Effector memory CD4-positive, alpha-beta T cell (primary cell): ENCODE results near the gene ZC3H15.

ENCODE experiments used
- DNase-seq, 3 donors: peaks; one replicate each; pipeline ENCODE4 v3.0.0-alpha.2; 2020
- H3K27ac ChIP-seq: 2 replicates; pipeline ENCODE4 v1.7.0; 2013; ENCODE audit warnings: mild to moderate bottlenecking, low read length, moderate library complexity; ENCODE audit not compliant: insufficient read depth, poor library complexity, severe bottlenecking
- H3K27me3 ChIP-seq: replicated peaks from 2 replicates; pipeline ENCODE4 v1.7.0; 2013; ENCODE audit warnings: mild to moderate bottlenecking, low read length; ENCODE audit not compliant: insufficient read depth, control insufficient read depth, poor library complexity, severe bottlenecking
- H3K36me3 ChIP-seq: 2 replicates; pipeline ENCODE4 v1.7.0; 2013; ENCODE audit warnings: mild to moderate bottlenecking, low read length, moderate library complexity; ENCODE audit not compliant: control insufficient read depth, insufficient read depth
- H3K4me1 ChIP-seq: 2 replicates; pipeline ENCODE4 v1.7.0; 2013; ENCODE audit warnings: low read length, mild to moderate bottlenecking; ENCODE audit not compliant: control insufficient read depth, insufficient read depth, poor library complexity, severe bottlenecking
- H3K4me3 ChIP-seq: 2 replicates; pipeline ENCODE4 v1.7.0; 2013; ENCODE audit warnings: low read length, low read depth, mild to moderate bottlenecking; ENCODE audit not compliant: insufficient read depth, poor library complexity, severe bottlenecking
- H3K9me3 ChIP-seq: 2 replicates; pipeline ENCODE4 v1.7.0; 2013; ENCODE audit warnings: mild to moderate bottlenecking, low read length, moderate library complexity; ENCODE audit not compliant: control insufficient read depth

The ZC3H15 gene

DNA sequence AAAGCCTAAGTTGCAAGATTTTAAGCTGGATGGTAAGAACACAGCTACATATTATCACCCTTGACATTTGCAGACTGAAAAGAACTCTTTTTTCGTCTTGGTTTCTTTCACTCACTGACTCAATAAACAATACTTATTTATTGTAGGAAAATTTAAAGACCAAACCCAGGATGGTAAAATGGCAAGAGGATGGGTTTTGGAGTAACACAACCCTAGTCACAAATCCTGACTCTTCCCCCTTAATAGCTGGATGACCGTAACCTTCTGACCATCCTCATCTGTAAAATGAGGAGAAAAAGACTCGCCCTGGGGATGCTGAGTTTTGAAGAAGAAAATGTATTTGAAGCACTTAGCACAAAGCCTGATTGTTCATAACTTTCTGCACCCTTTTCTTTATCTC is 48.3 kb downstream of the ZC3H15 start:
- Histone ChIP-seq H3K36me3 (no peaks in the 10 kb centered on the region), H3K27me3 (no peaks in the 10 kb centered on the region), H3K4me3 (no peak overlapping the region), H3K4me1 (no peaks in the 10 kb centered on the region), H3K27ac (no peak overlapping the region), H3K9me3 (no peaks in the 10 kb centered on the region)
- no peak for DNase-seq

GRCh38 chr2:186535861-186536260 is 49.8 kb downstream of the ZC3H15 start:
- Histone ChIP-seq H3K9me3 (no peaks in the 10 kb centered on the region), H3K4me1 (no peaks in the 10 kb centered on the region), H3K27ac (no peak overlapping the region), H3K36me3 (no peaks in the 10 kb centered on the region), H3K27me3 (no peaks in the 10 kb centered on the region), H3K4me3 (no peak overlapping the region)
- DNase-seq, result no peak

GRCh38 chr2:186537019-186537418 is 51.0 kb downstream of the ZC3H15 start:
- no peak overlapping the region for H3K4me3 ChIP-seq
- H3K27me3 ChIP-seq, result no peaks in the 10 kb centered on the region
- no peak overlapping the region for H3K27ac ChIP-seq
- DNase-seq, result no peak
- H3K4me1 ChIP-seq, result no peaks in the 10 kb centered on the region
- H3K9me3 ChIP-seq, result no peaks in the 10 kb centered on the region
- H3K36me3 ChIP-seq, result no peaks in the 10 kb centered on the region

DNA sequence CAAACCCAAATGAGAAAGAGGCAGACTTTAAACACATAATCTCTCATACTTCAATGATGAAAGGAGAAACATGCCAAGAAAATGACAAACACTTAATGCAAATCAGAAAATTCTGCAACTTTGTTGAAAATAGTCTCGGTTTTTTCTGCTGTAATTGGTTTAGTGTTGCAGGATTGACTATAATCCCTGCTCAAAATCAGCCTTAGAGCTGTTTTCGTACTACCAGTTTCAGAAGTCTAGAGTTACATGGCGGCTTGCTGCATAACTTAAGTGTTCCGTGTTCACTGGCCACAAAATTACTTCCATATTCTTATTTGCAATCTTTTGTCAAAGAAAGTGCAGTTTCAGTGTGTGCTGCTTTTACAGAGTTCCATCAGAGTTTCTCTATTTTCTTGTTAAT is 54.9 kb downstream of the ZC3H15 start:
- no peak for DNase-seq
- H3K4me3 ChIP-seq, result no peak overlapping the region
- H3K9me3 ChIP-seq, result no peaks in the 10 kb centered on the region
- H3K4me1 ChIP-seq, result no peaks in the 10 kb centered on the region
- H3K36me3 ChIP-seq, result no peaks in the 10 kb centered on the region
- no peaks in the 10 kb centered on the region for H3K27me3 ChIP-seq
- H3K27ac ChIP-seq, result no peak overlapping the region

- no peak overlapping the region for H3K4me3 ChIP-seq
- no peaks in the 10 kb centered on the region for H3K27me3 ChIP-seq
- H3K27ac ChIP-seq, result no peak overlapping the region
- H3K36me3 ChIP-seq, result no peaks in the 10 kb centered on the region
- H3K9me3 ChIP-seq, result no peaks in the 10 kb centered on the region
- H3K4me1 ChIP-seq, result no peaks in the 10 kb centered on the region
- DNase-seq, result no peak
Observed at GRCh38 chr2:186542002-186542401, 55.9 kb downstream of the ZC3H15 start.

DNA sequence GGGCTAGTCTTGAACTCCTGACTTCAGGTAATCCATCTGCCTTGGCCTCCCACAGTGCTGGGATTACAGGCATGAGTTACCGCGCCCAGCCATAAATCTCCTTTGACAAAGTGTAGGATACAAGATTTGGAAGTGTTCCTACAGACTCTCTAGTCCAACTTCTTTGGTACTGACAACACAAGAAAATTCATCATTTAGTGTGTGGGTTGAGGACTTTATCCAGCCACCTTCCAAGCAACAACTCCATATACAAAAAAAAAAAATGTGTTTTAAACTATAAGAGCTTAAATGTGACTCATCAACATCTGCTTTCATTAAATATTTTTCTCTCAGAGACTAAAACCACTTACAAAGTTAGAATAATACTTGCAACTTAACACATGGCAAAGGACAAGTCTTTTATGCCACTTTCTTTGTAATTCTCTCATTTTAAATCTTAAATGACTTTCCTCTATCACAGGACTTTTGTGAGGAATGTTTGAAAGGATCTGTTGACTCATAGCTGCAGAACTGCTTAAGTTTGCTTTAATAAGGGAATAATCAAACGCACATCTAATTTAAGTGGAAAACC is 57.6 kb downstream of the ZC3H15 start:
- Histone ChIP-seq H3K36me3 (no peaks in the 10 kb centered on the region), H3K9me3 (no peaks in the 10 kb centered on the region), H3K27me3 (no peaks in the 10 kb centered on the region), H3K27ac (no peak overlapping the region), H3K4me3 (no peak overlapping the region), H3K4me1 (no peaks in the 10 kb centered on the region)
- DNase-seq, result no peak

DNA sequence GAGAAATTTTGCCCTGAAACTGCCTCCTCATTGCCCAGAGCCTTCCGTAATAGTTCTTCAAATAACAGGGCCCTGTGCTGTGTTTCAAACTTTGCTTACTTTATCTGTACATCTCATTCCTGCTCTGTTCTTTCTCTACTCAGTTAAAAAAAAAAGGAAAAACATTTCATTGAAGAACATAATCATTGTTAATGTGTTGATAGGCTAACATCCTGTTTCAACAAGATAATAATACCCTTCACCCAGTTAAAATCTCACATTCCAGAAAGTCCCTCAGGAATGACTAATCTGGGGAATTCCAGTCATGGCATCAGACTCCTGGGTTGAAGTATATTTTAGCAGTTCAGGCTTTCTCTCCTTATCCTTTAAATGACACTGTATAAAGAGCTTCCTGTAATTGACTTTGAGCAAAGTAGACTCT is 58.2 kb downstream of the ZC3H15 start:
- Histone ChIP-seq H3K27ac (no peak overlapping the region), H3K27me3 (no peaks in the 10 kb centered on the region), H3K4me3 (no peak overlapping the region), H3K36me3 (no peaks in the 10 kb centered on the region), H3K9me3 (no peaks in the 10 kb centered on the region), H3K4me1 (no peaks in the 10 kb centered on the region)
- DNase-seq, result no peak

GRCh38 chr2:186546846-186547245 is 60.8 kb downstream of the ZC3H15 start:
- DNase-seq, result no peak
- no peak overlapping the region for H3K27ac ChIP-seq

GRCh38 chr2:186551323-186552050 is 65.4 kb downstream of the ZC3H15 start:
- H3K27ac ChIP-seq, result no peak overlapping the region
- no peaks in the 10 kb centered on the region for H3K36me3 ChIP-seq
- H3K9me3 ChIP-seq, result no peaks in the 10 kb centered on the region
- no peak overlapping the region for H3K4me3 ChIP-seq
- no peaks in the 10 kb centered on the region for H3K4me1 ChIP-seq
- no peaks in the 10 kb centered on the region for H3K27me3 ChIP-seq
- no peak for DNase-seq

More at GRCh38 chr2:186546846-186547245, 60.8 kb downstream of the ZC3H15 start:
- no peaks in the 10 kb centered on the region for H3K9me3 ChIP-seq
- no peak overlapping the region for H3K4me3 ChIP-seq
- no peaks in the 10 kb centered on the region for H3K27me3 ChIP-seq
- no peaks in the 10 kb centered on the region for H3K4me1 ChIP-seq
- H3K36me3 ChIP-seq, result no peaks in the 10 kb centered on the region

DNA sequence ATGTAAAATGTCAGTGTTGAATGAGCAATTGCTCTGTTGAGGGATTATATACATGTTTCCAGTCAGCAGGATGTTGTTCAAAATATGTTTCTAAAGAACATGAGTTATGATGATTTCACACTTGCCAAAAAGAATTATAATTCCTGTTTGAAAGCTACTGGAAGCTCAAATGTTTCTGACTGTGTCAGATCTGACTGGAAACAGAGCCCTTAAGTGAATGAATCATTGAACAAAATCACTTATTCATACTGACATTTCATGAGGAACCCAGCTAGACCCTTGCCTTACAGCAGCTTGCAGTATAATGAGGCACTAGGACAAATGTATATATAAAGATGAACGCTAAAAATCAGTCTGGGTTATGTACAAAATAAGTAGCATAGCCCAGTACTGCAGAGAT is 68.4 kb downstream of the ZC3H15 start:
- H3K27ac ChIP-seq, result no peak overlapping the region
- no peaks in the 10 kb centered on the region for H3K9me3 ChIP-seq
- H3K4me1 ChIP-seq, result no peaks in the 10 kb centered on the region
- no peak for DNase-seq
- no peak overlapping the region for H3K4me3 ChIP-seq
- H3K27me3 ChIP-seq, result no peaks in the 10 kb centered on the region
- no peaks in the 10 kb centered on the region for H3K36me3 ChIP-seq
